Mesothelial cell of epicardium (in vitro differentiated cells): ENCODE data around the gene OR9G4. TPM values are rescaled to one million over a fixed set of nuclear protein-coding genes. Genes with fewer than 3 reads are reported as not detected.

Experiments
- DNase-seq, 2 experiments: peaks; one replicate each; pipeline ENCODE4 v3.0.0; 2021; ENCODE audit warnings: low spot score in 2 of 2; ENCODE audit not compliant: unreplicated experiment in 2 of 2
- H3K27ac Mint-ChIP-seq: 2 replicates; pipeline ENCODE4 v1.8.0; 2021; ENCODE audit warnings: mixed read lengths
- H3K27me3 Mint-ChIP-seq: 2 replicates; pipeline ENCODE4 v1.8.0; 2021; ENCODE audit warnings: low read depth, mixed read lengths
- H3K36me3 Mint-ChIP-seq: 2 replicates; pipeline ENCODE4 v1.8.0; 2021; ENCODE audit warnings: mixed read lengths
- H3K4me1 Mint-ChIP-seq: 2 replicates; pipeline ENCODE4 v1.8.0; 2021; ENCODE audit warnings: mixed read lengths
- H3K4me3 Mint-ChIP-seq: 2 replicates; pipeline ENCODE4 v1.8.0; 2021; ENCODE audit warnings: mild to moderate bottlenecking, moderate library complexity, mixed read lengths
- H3K9me3 Mint-ChIP-seq: 2 replicates; pipeline ENCODE4 v1.8.0; 2021; ENCODE audit warnings: mixed read lengths
- CTCF ChIP-seq: fragments of 200-600 bp; sonication (generic); IDR thresholded peaks from one replicate; pipeline ENCODE4 v1.5.0; 2021; ENCODE audit warnings: antibody characterized with exemption; ENCODE audit not compliant: unreplicated experiment
- total RNA-seq: library from RNA; stranded (reverse); gene quantifications from 3 replicates; pipeline ENCODE4 v1.2.1, GENCODE V29; 2021

OR9G4 gene
- total RNA-seq, 1 donor from 2014 or later, result not detected

DNA sequence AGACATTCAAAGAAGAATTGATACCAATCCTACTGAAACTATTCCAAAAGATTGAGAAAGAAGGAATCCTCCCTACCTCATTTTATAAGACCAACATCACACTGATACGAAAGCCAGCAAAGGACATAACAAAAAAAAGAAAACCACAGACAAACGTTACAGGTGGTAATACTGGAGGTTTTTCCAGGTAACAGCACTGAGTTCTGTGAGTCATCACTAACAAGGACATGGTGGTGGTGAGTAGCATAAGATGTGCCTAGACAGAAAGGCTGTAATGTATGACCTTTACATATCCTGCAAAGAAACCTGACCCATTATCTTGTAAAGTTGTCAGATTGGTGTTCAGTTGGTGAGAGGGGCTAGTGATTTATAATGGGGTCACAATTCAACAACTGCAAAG is 34.3 kb downstream of the OR9G4 start:
- Mint-ChIP-seq H3K9me3 (peaks cover 16% of the 10 kb centered on the region), H3K27me3 (no peaks in the 10 kb centered on the region), H3K27ac (no peak overlapping the region), H3K4me1 (no peaks in the 10 kb centered on the region), H3K36me3 (no peaks in the 10 kb centered on the region), H3K4me3 (no peak overlapping the region)
- DNase-seq, result no peak
- no peak for TF ChIP-seq CTCF

GRCh38 chr11:56706486-56706885 is 42.0 kb downstream of the OR9G4 start:
- H3K36me3 Mint-ChIP-seq, result no peaks in the 10 kb centered on the region
- no peak for DNase-seq
- no peaks in the 10 kb centered on the region for H3K27me3 Mint-ChIP-seq
- no peak overlapping the region for H3K27ac Mint-ChIP-seq
- no peaks in the 10 kb centered on the region for H3K4me1 Mint-ChIP-seq
- TF ChIP-seq CTCF, result no peak
- H3K4me3 Mint-ChIP-seq, result no peak overlapping the region
- H3K9me3 Mint-ChIP-seq, result peaks cover 11% of the 10 kb centered on the region

DNA sequence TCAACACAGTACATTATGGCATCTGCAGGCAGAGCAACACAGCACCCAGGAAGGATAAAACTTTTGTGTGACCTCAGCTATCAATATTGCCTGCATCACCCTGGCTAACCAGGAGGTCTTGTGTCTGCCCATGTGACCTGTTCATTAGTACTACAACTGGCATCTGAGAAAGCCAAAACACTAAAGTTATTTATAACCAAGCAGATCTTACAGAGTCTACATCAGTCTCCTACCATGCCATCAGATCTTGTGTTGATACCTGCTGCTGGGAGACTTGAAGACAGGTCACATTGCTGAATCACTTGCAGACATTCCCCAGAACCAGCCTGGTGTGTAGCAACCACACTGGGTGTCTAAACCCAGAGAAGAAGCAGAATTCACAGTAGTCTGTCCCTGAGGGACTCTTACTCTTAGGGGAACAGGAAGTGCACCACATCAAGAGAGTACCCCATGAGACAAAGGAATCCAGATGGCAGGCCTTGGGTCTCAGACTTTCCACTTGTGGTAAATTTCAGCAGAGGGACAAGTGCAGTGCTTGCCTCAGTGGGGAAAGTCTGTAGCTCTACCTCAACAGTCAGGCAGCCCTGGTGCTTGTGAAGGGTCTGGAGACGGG is 42.6 kb downstream of the OR9G4 start:
- Mint-ChIP-seq H3K27ac (no peak overlapping the region), H3K4me3 (no peak overlapping the region), H3K9me3 (peaks cover 8% of the 10 kb centered on the region), H3K36me3 (no peaks in the 10 kb centered on the region), H3K27me3 (no peaks in the 10 kb centered on the region), H3K4me1 (no peaks in the 10 kb centered on the region)
- no peak for TF ChIP-seq CTCF
- no peak for DNase-seq

- no peak for DNase-seq
- Mint-ChIP-seq H3K27ac (no peak overlapping the region), H3K4me1 (no peaks in the 10 kb centered on the region), H3K36me3 (no peaks in the 10 kb centered on the region), H3K9me3 (no peaks in the 10 kb centered on the region), H3K27me3 (no peaks in the 10 kb centered on the region), H3K4me3 (no peak overlapping the region)
- no peak for TF ChIP-seq CTCF
These were observed 47.5 kb downstream of the OR9G4 start for GRCh38 chr11:56700914-56701485.

GRCh38 chr11:56700242-56700913 is 48.1 kb downstream of the OR9G4 start:
- Mint-ChIP-seq H3K27me3 (no peaks in the 10 kb centered on the region), H3K27ac (no peak overlapping the region), H3K4me1 (no peaks in the 10 kb centered on the region), H3K4me3 (no peak overlapping the region), H3K9me3 (no peaks in the 10 kb centered on the region), H3K36me3 (no peaks in the 10 kb centered on the region)
- DNase-seq, result no peak
- TF ChIP-seq CTCF, result no peak
